ENCODE results near the gene HLCS.

GRCh38 chr21:36765229-36765628 lies 201.2 kb downstream of the HLCS start:
- TF ChIP-seq POLR2AphosphoS5 (IDR thresholded peaks at IDR 0.05; ENCODE audit: low read depth, low read length), result no peak
- TF ChIP-seq POLR2A (IDR thresholded peaks at IDR 0.05; ENCODE audit: low read depth, low read length), result no peak
- no peak for TF ChIP-seq TAF1 (IDR thresholded peaks at IDR 0.05; ENCODE audit: borderline replicate concordance, low read depth, low read length)

All from GM12892 (cell line).